Measurements from ENCODE around the gene SIX1.

The SIX1 gene

DNA sequence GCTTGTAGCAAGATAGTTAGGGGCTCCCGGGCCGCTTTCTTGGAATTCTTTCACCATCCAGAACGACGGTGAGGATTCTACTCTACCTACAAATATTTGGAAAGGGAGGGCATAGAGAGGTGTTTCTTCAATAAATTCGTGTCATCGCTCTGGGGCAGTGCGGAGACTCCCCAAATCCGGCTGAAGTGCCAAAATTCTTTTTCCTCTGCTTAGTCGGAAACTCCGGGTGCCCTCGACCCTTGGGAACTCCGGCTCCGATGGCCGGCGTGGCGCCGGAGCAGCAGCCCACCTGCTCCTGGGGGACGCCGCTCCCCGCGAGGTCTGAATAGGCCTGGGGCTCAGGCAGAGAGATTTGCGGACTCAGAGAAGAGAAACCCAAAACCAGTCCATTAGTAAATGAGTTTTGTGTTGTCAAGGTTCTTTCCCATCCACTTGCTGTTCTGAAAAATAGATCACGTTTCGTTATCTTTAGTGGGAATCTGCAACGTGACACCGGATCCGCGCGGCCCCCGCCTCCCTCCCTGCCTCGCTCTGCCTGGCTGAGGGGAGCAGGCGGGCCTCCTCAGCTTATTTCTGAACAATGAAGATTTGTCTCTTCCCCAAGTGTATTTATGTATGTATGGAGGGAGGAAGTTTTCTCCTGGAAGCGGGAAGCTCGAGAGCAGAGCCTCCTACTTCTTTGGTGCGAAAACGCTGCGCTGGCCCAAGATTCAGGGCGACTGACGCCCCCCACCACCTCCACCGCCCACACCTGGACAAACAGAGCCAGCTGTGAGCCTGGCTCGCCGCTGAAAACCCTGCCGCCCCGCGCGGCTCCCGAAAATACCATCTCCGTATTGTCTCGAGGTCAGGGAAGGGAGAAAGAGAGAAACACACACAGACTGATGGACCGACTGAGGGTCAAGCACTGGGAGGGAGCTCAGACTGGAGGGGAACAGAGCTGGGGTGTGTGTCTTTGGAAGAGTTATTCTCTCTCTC, 3.7 kb upstream of the SIX1 start:
- TF ChIP-seq, protein P1, sequence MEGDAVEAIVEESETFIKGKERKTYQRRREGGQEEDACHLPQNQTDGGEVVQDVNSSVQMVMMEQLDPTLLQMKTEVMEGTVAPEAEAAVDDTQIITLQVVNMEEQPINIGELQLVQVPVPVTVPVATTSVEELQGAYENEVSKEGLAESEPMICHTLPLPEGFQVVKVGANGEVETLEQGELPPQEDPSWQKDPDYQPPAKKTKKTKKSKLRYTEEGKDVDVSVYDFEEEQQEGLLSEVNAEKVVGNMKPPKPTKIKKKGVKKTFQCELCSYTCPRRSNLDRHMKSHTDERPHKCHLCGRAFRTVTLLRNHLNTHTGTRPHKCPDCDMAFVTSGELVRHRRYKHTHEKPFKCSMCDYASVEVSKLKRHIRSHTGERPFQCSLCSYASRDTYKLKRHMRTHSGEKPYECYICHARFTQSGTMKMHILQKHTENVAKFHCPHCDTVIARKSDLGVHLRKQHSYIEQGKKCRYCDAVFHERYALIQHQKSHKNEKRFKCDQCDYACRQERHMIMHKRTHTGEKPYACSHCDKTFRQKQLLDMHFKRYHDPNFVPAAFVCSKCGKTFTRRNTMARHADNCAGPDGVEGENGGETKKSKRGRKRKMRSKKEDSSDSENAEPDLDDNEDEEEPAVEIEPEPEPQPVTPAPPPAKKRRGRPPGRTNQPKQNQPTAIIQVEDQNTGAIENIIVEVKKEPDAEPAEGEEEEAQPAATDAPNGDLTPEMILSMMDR (conservative IDR thresholded peaks at IDR 0.05; ENCODE audit: control insufficient read depth, insufficient read depth, low read depth, low read length), result no peak
- no peak for DNase-seq (ENCODE audit: low read depth)
- H3K4me3 ChIP-seq (ENCODE audit: control insufficient read depth, low read depth, low read length), result no peak overlapping the region

DNA sequence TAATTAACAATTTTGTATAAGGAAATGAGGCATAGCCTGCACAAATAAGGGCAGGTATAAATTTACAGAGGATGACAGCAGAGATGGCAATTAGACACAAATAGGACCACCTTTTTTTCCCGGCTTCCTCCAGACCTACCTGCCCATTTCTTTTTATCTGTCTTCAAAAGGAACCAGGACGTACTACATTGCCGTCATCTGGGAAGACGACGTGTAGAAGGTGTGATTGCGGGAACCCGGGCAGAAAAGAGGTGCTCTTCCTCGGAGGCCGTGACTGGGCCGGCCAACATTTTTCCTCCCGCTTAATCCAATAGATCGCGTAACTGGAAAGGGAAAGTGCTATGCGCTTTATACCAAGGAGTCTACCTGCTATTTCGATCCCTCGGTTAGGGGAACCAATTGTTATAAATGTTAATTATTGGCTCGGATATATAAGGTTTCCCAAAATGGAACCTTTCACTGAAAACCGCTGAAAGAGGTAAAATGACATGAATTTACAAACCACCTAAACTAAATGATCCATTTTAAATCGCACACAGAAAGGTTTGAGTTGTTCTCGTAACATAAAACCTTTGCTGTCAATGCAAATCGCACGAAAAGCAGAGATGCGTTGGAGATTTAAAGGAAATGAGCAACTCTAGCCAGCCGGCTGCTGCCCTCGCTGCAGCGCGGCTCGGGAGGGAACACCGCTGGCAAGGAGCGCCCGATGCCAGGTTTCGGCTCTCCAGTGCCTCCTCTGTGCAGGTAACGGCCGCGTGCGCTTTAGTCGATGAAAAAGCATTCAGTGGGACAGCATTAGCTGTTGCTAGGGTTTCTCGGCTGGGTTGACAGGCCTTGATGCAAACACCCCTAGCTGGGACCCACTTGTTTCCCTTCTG, 2.8 kb upstream of the SIX1 start:
- H3K4me3 ChIP-seq (ENCODE audit: control insufficient read depth, low read depth, low read length), result no peak overlapping the region
- TF ChIP-seq, protein P1 (conservative IDR thresholded peaks at IDR 0.05; ENCODE audit: control insufficient read depth, insufficient read depth, low read depth, low read length), result no peak
- DNase-seq (ENCODE audit: low read depth), result no peak

DNA sequence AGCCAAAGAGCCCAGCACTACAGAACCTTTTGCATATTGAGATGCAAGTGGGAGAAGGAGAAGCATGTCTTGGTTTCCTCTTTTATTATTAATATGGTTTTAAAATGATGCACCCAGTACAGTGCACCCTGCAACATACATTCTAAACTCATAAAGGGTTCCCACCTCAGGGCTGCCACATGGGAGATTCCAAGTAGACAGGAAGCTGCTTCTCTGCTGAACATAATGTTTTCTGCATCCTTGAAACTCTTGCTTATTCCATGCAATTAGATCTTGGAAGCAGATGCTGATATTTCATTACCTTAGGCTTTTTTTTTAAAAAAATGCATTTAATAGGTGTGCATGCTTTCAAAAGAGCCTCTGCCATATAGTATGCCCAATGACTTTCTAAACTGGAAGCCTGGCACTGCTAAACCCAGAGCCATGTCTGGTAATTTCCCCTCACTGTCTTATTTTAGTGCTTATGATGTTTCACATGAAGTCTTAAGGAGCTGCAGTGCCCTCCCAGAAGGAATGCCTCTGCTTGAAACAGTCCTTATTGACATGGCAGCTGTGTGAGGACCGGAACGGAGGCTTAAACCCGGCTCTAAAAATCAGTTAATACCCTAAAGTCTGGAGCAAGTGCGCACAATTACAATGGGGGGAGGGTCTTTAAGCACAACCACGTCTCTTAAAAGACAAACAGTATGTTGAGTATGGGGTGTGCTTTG, 2.0 kb upstream of the SIX1 start:
- TF ChIP-seq, protein P1 (conservative IDR thresholded peaks at IDR 0.05; ENCODE audit: control insufficient read depth, insufficient read depth, low read depth, low read length), result no peak
- no peak for DNase-seq (ENCODE audit: low read depth)
- H3K4me3 ChIP-seq (ENCODE audit: control insufficient read depth, low read depth, low read length), result no peak overlapping the region

DNA sequence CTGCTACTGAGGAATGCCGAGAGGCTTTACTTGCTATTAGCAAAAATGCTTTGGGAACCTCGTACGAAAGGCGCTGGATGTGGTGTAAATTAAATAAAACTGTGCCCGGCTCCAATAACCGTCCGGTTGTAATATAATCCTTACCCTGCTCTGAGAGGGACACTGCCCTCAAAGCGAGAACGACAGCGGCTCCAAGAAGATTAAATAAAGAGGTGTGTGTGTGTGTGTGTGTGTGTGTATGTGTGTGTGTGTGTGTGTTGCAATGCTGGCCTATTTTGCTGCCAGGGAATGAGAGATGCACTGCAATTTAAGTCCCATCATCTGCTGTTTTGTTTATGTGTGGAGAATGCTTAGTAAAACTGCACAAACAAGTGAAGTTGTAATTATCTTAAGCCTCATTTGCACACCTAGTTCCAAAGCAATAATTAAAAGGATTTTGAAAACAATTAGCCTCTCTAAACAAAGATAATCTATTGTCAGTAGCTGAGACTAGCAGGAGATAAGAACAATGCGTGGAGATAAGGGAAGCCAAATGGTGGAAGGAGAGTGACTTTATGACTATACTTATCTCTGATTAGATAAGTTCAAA, 1.2 kb upstream of the SIX1 start:
- peak; percentile 35 for DNase-seq (ENCODE audit: low read depth)
- TF ChIP-seq, protein P1 (conservative IDR thresholded peaks at IDR 0.05; ENCODE audit: control insufficient read depth, insufficient read depth, low read depth, low read length), result no peak
- H3K4me3 ChIP-seq (ENCODE audit: control insufficient read depth, low read depth, low read length), result peak overlapping the region; percentile 76

DNA sequence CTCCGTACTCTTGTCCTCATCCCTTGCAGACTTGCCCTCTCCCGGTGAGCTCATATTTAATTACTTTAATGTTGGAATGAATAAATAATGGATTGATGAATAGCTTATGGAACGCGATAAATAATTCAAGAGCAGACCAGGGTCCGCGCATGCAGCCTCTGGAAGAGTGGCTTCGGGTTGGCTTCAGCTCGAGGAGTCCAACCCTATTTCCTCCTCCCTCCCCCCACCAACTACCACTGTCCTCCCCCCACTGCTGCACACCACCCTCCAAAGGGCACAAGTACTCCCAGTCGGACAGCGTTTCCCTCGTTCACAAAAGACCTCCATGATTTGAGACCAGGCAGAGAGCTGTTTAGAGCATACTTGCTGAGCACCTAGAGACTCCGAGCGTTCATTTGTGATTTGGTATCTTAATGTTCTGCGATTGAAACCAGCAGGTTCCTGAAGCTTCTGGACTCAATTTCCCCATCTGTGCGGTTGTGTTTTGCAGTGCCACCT, 647 bp upstream of the SIX1 start:
- peak overlapping the region; percentile 76 for H3K4me3 ChIP-seq (ENCODE audit: control insufficient read depth, low read depth, low read length)
- peak; percentile 33 for DNase-seq (ENCODE audit: low read depth)
- TF ChIP-seq, protein P1 (conservative IDR thresholded peaks at IDR 0.05; ENCODE audit: control insufficient read depth, insufficient read depth, low read depth, low read length), result no peak

Data from fibroblast of mammary gland (primary cell).